Measurements from ENCODE around the gene LRP3. TPM values are rescaled to one million over a fixed set of nuclear protein-coding genes. Genes with fewer than 3 reads are reported as not detected.

LRP3 gene
- total RNA-seq, 1 experiment from 2014 or later = 29.0 TPM

GRCh38 chr19:33220735-33221134 is 26.6 kb downstream of the LRP3 start:
- no TSS peak for BruUV-seq (replicated peaks)
- H3K4me2 ChIP-seq (ENCODE audit: low read length) = no peak overlapping the region
- ChIA-PET RAD21 (ENCODE audit: low non-redundant PET in 1 of 2, low total read pairs in 2 of 2, uncharacterized antibody in 2 of 2, unreplicated experiment in 2 of 2) (no interaction called here), POLR2A (no interaction called here), CTCF (interaction anchor here (1.3 kb wide), 1 partner anchor 15 kb away, joined by 3 read pairs; no protein-coding TSS in a partner anchor)
- no peak for TF ChIP-seq EGR1 (IDR thresholded peaks at IDR 0.05; ENCODE audit: low read depth)
- TF ChIP-seq SP1 (IDR thresholded peaks at IDR 0.05; ENCODE audit: low read depth) = no peak
- no peak for TF ChIP-seq YY1 (IDR thresholded peaks at IDR 0.05; ENCODE audit: extremely low read depth, insufficient replicate concordance, low read depth, low read length)
- TF ChIP-seq, protein P1, sequence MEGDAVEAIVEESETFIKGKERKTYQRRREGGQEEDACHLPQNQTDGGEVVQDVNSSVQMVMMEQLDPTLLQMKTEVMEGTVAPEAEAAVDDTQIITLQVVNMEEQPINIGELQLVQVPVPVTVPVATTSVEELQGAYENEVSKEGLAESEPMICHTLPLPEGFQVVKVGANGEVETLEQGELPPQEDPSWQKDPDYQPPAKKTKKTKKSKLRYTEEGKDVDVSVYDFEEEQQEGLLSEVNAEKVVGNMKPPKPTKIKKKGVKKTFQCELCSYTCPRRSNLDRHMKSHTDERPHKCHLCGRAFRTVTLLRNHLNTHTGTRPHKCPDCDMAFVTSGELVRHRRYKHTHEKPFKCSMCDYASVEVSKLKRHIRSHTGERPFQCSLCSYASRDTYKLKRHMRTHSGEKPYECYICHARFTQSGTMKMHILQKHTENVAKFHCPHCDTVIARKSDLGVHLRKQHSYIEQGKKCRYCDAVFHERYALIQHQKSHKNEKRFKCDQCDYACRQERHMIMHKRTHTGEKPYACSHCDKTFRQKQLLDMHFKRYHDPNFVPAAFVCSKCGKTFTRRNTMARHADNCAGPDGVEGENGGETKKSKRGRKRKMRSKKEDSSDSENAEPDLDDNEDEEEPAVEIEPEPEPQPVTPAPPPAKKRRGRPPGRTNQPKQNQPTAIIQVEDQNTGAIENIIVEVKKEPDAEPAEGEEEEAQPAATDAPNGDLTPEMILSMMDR (IDR thresholded peaks at IDR 0.05 in 2 of 3, conservative IDR thresholded peaks at IDR 0.05 in 1 of 3; ENCODE audit: borderline replicate concordance in 1 of 3, insufficient read depth in 1 of 3, low read depth in 2 of 3, low read length in 2 of 3) = no peak
- TF ChIP-seq TCF7L2 (IDR thresholded peaks at IDR 0.05; ENCODE audit: borderline replicate concordance, extremely low read depth, insufficient read depth, insufficient read length) = no peak
- TF ChIP-seq, protein P2, sequence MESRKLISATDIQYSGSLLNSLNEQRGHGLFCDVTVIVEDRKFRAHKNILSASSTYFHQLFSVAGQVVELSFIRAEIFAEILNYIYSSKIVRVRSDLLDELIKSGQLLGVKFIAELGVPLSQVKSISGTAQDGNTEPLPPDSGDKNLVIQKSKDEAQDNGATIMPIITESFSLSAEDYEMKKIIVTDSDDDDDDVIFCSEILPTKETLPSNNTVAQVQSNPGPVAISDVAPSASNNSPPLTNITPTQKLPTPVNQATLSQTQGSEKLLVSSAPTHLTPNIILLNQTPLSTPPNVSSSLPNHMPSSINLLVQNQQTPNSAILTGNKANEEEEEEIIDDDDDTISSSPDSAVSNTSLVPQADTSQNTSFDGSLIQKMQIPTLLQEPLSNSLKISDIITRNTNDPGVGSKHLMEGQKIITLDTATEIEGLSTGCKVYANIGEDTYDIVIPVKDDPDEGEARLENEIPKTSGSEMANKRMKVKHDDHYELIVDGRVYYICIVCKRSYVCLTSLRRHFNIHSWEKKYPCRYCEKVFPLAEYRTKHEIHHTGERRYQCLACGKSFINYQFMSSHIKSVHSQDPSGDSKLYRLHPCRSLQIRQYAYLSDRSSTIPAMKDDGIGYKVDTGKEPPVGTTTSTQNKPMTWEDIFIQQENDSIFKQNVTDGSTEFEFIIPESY (IDR thresholded peaks at IDR 0.05; ENCODE audit: extremely low read depth, insufficient replicate concordance, low read length) = no peak
- TF ChIP-seq POLR2A (IDR thresholded peaks at IDR 0.05; ENCODE audit: borderline replicate concordance, extremely low read depth, insufficient read depth, insufficient read length) = no peak
- ATAC-seq (no peak), DNase-seq (ENCODE audit: low read depth, low spot score) (no peak)
- H3K9me3 ChIP-seq (ENCODE audit: control insufficient read depth in 1 of 2, insufficient read depth in 1 of 2, low read depth in 1 of 2, low read length in 2 of 2) = no peaks in the 10 kb centered on the region
- H3K79me2 ChIP-seq (ENCODE audit: insufficient read depth, low read length) = no peaks in the 10 kb centered on the region
- H4K20me1 ChIP-seq (ENCODE audit: insufficient read depth) = no peaks in the 10 kb centered on the region
- H3K9ac ChIP-seq (ENCODE audit: low read length) = no peak overlapping the region
- no peaks in the 10 kb centered on the region for H3K9me2 ChIP-seq (ENCODE audit: insufficient read depth)
- no peaks in the 10 kb centered on the region for H3K27me3 ChIP-seq (ENCODE audit: insufficient read depth, low read length)
- intact Hi-C loops (cut with micrococcal nuclease) = no loop called here
- no peaks in the 10 kb centered on the region for H3K4me1 ChIP-seq (ENCODE audit: control insufficient read depth in 1 of 2, insufficient read depth in 2 of 2, low read length in 2 of 2)
- no peak overlapping the region for H3K27ac ChIP-seq (ENCODE audit: low read depth, low read length)
- no peak overlapping the region for H3K4me3 ChIP-seq (replicated peaks in 1 of 2; ENCODE audit: low read depth in 1 of 2, low read length in 2 of 2)
- no peak overlapping the region for H2AFZ ChIP-seq (ENCODE audit: low read depth, low read length, poor library complexity, severe bottlenecking)
- no peaks in the 10 kb centered on the region for H3K36me3 ChIP-seq (ENCODE audit: control insufficient read depth in 1 of 2, insufficient read depth in 2 of 2, low read length in 2 of 2)

All from HCT116 (cell line).